Measurements from ENCODE around the gene FRAT2.
A peak's percentile ranks its signal among the peaks of the same experiment; 100 is the strongest.

Gene FRAT2, protein sequence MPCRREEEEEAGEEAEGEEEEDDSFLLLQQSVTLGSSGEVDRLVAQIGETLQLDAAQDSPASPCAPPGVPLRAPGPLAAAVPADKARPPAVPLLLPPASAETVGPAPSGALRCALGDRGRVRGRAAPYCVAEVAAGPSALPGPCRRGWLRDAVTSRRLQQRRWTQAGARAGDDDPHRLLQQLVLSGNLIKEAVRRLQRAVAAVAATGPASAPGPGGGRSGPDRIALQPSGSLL

DNA sequence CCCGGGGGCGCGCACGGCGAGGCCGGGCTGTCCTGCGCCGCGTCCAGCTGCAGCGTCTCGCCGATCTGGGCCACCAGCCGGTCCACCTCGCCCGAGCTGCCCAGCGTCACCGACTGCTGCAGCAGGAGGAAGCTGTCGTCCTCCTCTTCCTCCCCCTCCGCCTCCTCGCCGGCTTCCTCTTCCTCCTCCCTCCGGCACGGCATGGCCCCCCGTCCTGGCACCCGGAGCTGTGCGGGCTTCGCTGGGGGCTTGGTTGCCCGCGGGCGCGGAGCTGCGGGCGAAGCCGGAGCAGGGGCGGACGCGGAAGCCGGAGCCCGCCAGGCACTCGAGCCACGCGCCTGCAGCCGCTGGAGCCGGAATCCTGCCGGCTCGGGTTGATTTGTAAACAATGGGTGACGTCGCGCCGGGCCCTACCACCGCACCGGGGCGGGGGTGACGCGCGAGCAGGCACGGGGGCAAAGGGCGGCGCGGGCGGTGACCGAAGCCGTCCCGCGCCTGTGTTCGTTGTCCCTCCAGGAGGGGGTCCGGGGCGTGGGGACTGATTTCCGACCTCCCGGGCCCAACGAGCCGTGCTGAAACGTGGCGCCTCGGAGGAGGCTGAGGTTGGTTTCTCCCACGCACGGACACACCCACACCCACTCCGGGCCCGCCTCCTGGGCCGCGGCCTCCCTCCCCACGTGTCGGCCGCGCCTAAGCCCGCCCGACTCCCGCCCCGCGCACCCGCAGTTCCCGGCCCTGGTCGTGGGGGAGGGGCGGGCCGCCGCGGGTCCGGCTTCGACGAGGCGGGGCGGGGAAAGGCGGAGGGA is at the start of gene FRAT2:
Gene FRAT2, minus strand, starts transcription at position 360 of the 806 bp plus-strand sequence. Its CDS starts 157 bp downstream, at position 203.
- H3K27ac Mint-ChIP-seq = peak within 1 kb of the TSS; percentile 98
- peaks cover 68% of the 10 kb centered on the region for H3K4me1 Mint-ChIP-seq (ENCODE audit: low read depth)
- H3K4me3 Mint-ChIP-seq = peak within 1 kb of the TSS; percentile 91
- no peaks in the 10 kb centered on the region for H3K9me3 Mint-ChIP-seq
- intact Hi-C loops (cut with micrococcal nuclease) = loop anchor here (5.0 to 10.0 kb wide), 3 partner anchors 33 to 70 kb away; partner anchors contain the start of gene RRP12
- H3K36me3 Mint-ChIP-seq (ENCODE audit: low read depth) = peaks cover 43% of the 10 kb centered on the region
- H3K27me3 Mint-ChIP-seq = no peaks in the 10 kb centered on the region

DNA sequence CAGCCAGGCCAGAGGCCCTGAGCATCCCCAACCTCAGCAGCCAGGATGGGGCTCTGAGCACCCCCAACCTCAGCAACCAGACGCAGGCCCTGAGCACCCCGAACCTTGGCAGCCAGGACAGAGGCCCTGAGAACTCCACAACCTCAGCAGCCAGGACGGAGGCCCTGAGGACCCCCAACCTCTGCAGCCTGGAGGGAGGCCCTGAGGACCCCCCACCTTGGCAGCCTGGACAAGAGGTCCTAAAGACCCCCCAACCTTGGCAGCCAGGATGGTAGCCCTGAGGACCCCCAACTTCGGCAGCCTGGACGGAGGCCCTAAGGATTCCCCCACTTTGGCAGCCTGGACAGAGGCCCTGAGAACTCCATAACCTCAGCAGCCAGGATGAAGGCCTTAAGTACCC is 49.6 kb upstream of the FRAT2 start:
- intact Hi-C loops (cut with micrococcal nuclease) = no loop called here
- Mint-ChIP-seq H3K27me3 (no peaks in the 10 kb centered on the region), H3K36me3 (ENCODE audit: low read depth) (peaks cover 87% of the 10 kb centered on the region), H3K27ac (no peak overlapping the region), H3K4me3 (no peak overlapping the region), H3K4me1 (ENCODE audit: low read depth) (peaks cover 13% of the 10 kb centered on the region), H3K9me3 (no peaks in the 10 kb centered on the region)

- Mint-ChIP-seq H3K27ac (no peak overlapping the region), H3K27me3 (no peaks in the 10 kb centered on the region), H3K4me1 (ENCODE audit: low read depth) (peaks cover 4% of the 10 kb centered on the region), H3K9me3 (no peaks in the 10 kb centered on the region), H3K36me3 (ENCODE audit: low read depth) (peaks cover 81% of the 10 kb centered on the region), H3K4me3 (no peak overlapping the region)
- intact Hi-C loops (cut with micrococcal nuclease) = no loop called here
Measured at GRCh38 chr10:97383159-97383558, 48.6 kb upstream of the FRAT2 start.

- Mint-ChIP-seq H3K9me3 (no peaks in the 10 kb centered on the region), H3K4me1 (ENCODE audit: low read depth) (no peaks in the 10 kb centered on the region), H3K4me3 (no peak overlapping the region), H3K36me3 (ENCODE audit: low read depth) (peaks cover 71% of the 10 kb centered on the region), H3K27ac (peak overlapping the region; percentile 11), H3K27me3 (no peaks in the 10 kb centered on the region)
- intact Hi-C loops (cut with micrococcal nuclease) = no loop called here
Measured at GRCh38 chr10:97381626-97382025, 47.1 kb upstream of the FRAT2 start.

DNA sequence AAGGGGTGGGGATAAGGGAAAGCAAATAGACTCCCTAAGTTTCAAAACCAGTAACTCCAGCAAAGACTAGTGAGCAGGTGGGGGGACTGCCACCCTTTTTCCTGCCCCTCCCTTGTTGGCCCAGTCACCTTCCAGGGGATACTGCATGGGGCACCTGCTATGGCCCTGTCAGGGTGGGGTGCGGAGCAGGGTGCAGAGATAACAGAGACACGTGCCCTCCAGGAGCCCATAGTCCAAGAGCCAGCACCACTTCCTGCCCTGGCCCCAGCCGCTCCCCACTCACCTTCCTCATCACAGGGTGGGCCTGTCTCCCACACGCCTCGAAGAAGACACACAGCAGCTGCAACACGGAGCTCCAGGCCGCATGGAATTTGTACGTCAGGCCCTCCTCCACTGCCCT is 46.0 kb upstream of the FRAT2 start:
- no peaks in the 10 kb centered on the region for H3K27me3 Mint-ChIP-seq
- H3K36me3 Mint-ChIP-seq (ENCODE audit: low read depth) = peaks cover 65% of the 10 kb centered on the region
- peaks cover 8% of the 10 kb centered on the region for H3K4me1 Mint-ChIP-seq (ENCODE audit: low read depth)
- intact Hi-C loops (cut with micrococcal nuclease) = no loop called here
- no peak overlapping the region for H3K4me3 Mint-ChIP-seq
- no peaks in the 10 kb centered on the region for H3K9me3 Mint-ChIP-seq
- H3K27ac Mint-ChIP-seq = no peak overlapping the region

DNA sequence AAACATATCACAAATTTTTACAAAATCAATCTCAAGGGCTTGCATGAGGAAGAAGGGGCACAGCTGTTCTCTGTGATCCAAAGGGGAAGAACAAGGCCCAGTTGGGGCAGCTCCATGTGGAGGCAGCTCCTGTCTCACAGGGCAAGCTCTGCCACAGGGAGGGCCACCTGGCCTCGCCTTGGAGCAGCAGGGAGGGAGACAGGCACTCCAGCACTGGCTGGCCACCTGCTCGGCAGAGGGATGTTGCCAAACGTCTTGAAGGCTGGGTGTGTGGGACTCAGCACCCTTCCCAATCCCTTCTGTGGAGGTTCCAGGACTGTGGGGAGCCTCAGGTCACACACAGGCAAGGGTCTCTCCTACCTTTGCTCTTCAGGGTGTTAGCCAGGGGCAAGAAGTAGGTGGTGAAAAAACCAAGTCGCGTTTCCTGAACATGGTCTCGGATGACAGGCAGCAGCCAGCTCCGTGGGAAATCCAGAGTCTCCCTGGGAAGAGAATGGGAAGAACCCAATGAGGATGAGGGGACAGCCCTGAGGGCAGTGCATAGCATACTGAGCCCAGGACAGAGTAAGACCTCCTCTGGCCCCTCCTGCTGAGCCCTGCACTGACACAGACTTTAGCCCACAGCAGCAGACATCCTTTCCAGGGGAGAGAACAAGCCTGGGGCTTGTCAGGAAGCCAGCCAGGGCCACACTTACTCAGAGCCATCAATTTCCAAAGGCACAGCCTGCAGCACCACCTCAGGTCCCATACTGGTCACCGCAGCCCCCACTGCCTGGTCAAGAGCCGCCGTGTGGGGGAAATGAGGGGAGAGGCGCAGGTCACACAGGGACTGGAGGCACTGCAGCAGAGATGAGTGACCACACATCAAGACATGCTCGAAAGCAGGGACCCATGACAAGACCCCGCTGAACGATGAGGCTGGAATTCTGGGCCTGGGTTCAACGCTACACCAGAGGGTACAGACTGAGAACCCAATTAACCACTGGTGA is 44.7 kb upstream of the FRAT2 start:
- Mint-ChIP-seq H3K4me3 (no peak overlapping the region), H3K9me3 (no peaks in the 10 kb centered on the region), H3K27me3 (no peaks in the 10 kb centered on the region), H3K36me3 (ENCODE audit: low read depth) (peaks cover 53% of the 10 kb centered on the region), H3K4me1 (ENCODE audit: low read depth) (peaks cover 12% of the 10 kb centered on the region), H3K27ac (no peak overlapping the region)
- intact Hi-C loops (cut with micrococcal nuclease) = no loop called here

GRCh38 chr10:97376413-97376812 is 41.9 kb upstream of the FRAT2 start:
- Mint-ChIP-seq H3K27me3 (no peaks in the 10 kb centered on the region), H3K27ac (peak overlapping the region; percentile 77), H3K9me3 (no peaks in the 10 kb centered on the region), H3K4me3 (no peak overlapping the region), H3K36me3 (ENCODE audit: low read depth) (peaks cover 61% of the 10 kb centered on the region), H3K4me1 (ENCODE audit: low read depth) (peaks cover 39% of the 10 kb centered on the region)
- intact Hi-C loops (cut with micrococcal nuclease) = no loop called here

DNA sequence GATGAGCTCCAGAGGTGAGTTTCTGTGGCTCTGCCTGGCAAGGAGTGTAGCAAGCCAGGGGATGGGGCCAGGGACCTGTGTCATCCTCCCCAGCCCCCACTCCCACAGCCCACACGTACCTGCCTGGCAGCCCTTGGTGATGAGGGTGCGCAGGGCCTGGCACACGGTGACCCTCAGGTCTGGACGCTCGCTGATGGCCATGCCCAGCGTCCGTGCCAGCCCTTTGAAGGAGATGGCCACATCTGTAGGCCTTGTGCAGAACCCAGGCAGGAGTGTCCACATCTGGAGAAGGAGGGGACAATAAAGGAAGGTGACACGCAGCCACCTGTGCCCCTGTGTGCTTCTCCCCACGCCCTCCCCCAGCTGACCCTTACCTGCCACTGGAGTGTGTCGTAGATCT is 38.9 kb upstream of the FRAT2 start:
- Mint-ChIP-seq H3K27me3 (no peaks in the 10 kb centered on the region), H3K36me3 (ENCODE audit: low read depth) (peaks cover 64% of the 10 kb centered on the region), H3K9me3 (no peaks in the 10 kb centered on the region), H3K4me3 (no peak overlapping the region), H3K4me1 (ENCODE audit: low read depth) (peaks cover 67% of the 10 kb centered on the region), H3K27ac (peak overlapping the region; percentile 81)
- intact Hi-C loops (cut with micrococcal nuclease) = no loop called here

DNA sequence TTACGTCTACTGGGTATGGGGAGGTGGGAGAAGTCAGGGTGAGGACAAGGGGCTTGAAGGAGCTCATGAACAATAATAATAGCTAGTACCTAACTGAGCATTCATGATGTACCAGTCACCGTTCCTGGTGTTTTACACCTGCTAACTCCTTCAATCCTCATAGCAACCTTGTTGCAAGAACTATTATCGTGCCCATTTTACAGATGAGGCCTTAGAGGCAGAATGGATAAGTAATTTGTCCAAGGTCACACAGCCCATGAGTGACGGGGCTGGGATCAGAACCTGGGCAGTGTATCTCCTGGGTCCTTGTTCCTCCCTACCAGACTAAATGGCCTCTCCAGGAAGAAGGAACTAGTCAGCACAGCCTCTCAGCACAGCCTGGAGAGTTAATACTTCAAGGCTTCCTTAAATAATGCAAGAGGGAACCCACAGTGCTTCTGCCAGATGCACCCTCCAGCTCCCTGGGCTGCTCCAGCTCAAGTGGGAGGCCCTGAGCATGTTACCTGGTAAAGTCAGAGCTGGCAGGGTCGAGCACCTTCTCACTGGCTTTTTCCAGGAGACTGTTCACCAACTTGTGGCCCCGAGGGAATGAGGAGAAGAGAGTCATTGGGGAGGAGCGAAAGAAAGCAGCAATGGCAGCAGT is 37.8 kb upstream of the FRAT2 start:
- Mint-ChIP-seq H3K27ac (peak overlapping the region; percentile 81), H3K9me3 (no peaks in the 10 kb centered on the region), H3K27me3 (no peaks in the 10 kb centered on the region), H3K36me3 (ENCODE audit: low read depth) (peaks cover 71% of the 10 kb centered on the region), H3K4me3 (no peak overlapping the region), H3K4me1 (ENCODE audit: low read depth) (peaks cover 74% of the 10 kb centered on the region)
- intact Hi-C loops (cut with micrococcal nuclease) = no loop called here

DNA sequence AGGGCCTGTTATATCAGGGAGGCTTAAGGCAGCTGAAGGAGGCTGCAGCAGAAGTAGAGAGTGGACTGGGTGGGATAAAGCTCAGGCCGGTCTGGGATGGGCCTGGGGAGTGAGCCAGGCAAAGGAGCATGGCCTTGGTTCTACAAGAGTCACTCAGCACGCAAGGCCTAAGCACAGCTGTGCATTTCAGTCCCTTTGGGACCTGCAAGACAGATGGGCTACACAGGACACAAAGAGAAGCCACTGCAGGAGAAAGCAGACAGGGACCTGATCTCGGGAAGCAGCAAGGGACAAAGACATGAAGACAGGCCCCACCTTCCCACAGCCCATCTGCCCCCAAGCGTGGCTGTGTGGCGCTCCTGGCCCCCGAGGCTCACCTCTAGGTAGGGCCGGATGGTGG is 37.2 kb upstream of the FRAT2 start:
- Mint-ChIP-seq H3K27ac (peak overlapping the region; percentile 81), H3K27me3 (no peaks in the 10 kb centered on the region), H3K9me3 (no peaks in the 10 kb centered on the region), H3K4me1 (ENCODE audit: low read depth) (peaks cover 80% of the 10 kb centered on the region), H3K4me3 (no peak overlapping the region), H3K36me3 (ENCODE audit: low read depth) (peaks cover 76% of the 10 kb centered on the region)
- intact Hi-C loops (cut with micrococcal nuclease) = no loop called here

DNA sequence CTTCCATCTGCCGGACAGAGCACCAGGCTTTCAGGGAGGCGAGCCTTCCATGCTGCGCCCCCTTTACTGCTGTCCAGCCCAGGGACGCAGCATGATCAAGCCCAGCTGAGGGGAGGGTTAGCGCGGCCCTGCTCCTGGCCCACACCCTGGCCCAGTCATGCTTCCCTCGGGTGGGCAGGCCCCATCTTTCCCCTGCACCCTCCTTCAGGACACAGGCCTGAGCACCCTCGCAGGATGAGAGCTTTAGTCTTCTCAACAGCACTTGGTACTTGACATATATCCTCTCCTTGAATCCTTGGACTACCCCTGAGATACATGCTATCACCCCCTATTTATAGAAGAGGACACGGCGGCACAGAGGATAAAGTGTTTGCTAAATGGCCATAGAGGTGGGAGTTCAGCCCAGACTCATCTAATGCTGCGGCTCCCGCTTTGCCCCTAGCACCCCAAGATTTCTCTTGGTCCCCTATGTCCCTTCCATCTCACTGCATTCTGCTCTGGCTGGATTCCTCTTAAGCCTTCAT is 32.7 kb upstream of the FRAT2 start:
- Mint-ChIP-seq H3K27me3 (no peaks in the 10 kb centered on the region), H3K4me3 (no peak overlapping the region), H3K27ac (peak overlapping the region; percentile 96), H3K36me3 (ENCODE audit: low read depth) (peaks cover 89% of the 10 kb centered on the region), H3K4me1 (ENCODE audit: low read depth) (peaks cover 94% of the 10 kb centered on the region), H3K9me3 (no peaks in the 10 kb centered on the region)
- intact Hi-C loops (cut with micrococcal nuclease) = loop anchor here (5.0 kb wide), 1 partner anchor 35 kb away; the partner anchor contains the start of gene FRAT2

GRCh38 chr10:97366572-97366971 is 32.0 kb upstream of the FRAT2 start:
- Mint-ChIP-seq H3K27me3 (no peaks in the 10 kb centered on the region), H3K4me1 (ENCODE audit: low read depth) (peaks cover 90% of the 10 kb centered on the region), H3K9me3 (no peaks in the 10 kb centered on the region), H3K4me3 (peak overlapping the region; percentile 69), H3K36me3 (ENCODE audit: low read depth) (peaks cover 82% of the 10 kb centered on the region), H3K27ac (peak overlapping the region; percentile 96)
- intact Hi-C loops (cut with micrococcal nuclease) = loop anchor here (5.0 kb wide), 1 partner anchor 34 kb away; the partner anchor contains the start of gene FRAT2

GRCh38 chr10:97365761-97366351 is 31.3 kb upstream of the FRAT2 start:
- intact Hi-C loops (cut with micrococcal nuclease) = loop anchor here (5.0 kb wide), 1 partner anchor 34 kb away; the partner anchor contains the start of gene FRAT2
- H3K27ac Mint-ChIP-seq = peak overlapping the region; percentile 96
- H3K9me3 Mint-ChIP-seq = no peaks in the 10 kb centered on the region
- H3K4me1 Mint-ChIP-seq (ENCODE audit: low read depth) = peaks cover 92% of the 10 kb centered on the region
- H3K36me3 Mint-ChIP-seq (ENCODE audit: low read depth) = peaks cover 75% of the 10 kb centered on the region
- peak overlapping the region; percentile 69 for H3K4me3 Mint-ChIP-seq
- no peaks in the 10 kb centered on the region for H3K27me3 Mint-ChIP-seq
